ENCODE results near the gene AMOTL2.

The AMOTL2 gene

GRCh38 chr3:134337071-134337482 is 37.2 kb downstream of the AMOTL2 start:
- Histone ChIP-seq H3K27me3 (ENCODE audit: insufficient read depth, low read length) (no peaks in the 10 kb centered on the region; the same call in 1 of the 2 replicates), H3K36me3 (ENCODE audit: insufficient read depth, low read length) (no peaks in the 10 kb centered on the region), H3K4me1 (ENCODE audit: insufficient read depth, low read length, severe bottlenecking) (no peaks in the 10 kb centered on the region), H3K27ac (ENCODE audit: low read depth, low read length, poor library complexity, severe bottlenecking) (no peak overlapping the region), H3K4me3 (ENCODE audit: low read depth, low read length, poor library complexity, severe bottlenecking) (no peak overlapping the region), H3K79me2 (ENCODE audit: insufficient read depth, low read length) (no peaks in the 10 kb centered on the region), H4K20me1 (ENCODE audit: insufficient read depth, low read length) (no peaks in the 10 kb centered on the region), H3K9me2 (ENCODE audit: low read depth, low read length) (no peaks in the 10 kb centered on the region), H3K9me3 (ENCODE audit: low read length) (no peaks in the 10 kb centered on the region), H3K4me2 (ENCODE audit: low read length) (no peak overlapping the region), H2AFZ (ENCODE audit: low read length) (no peak overlapping the region), H3K9ac (ENCODE audit: low read length) (no peak overlapping the region), H3F3A (ENCODE audit: insufficient read depth, low read length) (no peaks in the 10 kb centered on the region)
- TF ChIP-seq CTCF (IDR thresholded peaks at IDR 0.05; ENCODE audit: low read length) = no peak
- no peak for TF ChIP-seq EZH2 (IDR thresholded peaks at IDR 0.05; ENCODE audit: borderline replicate concordance, low read length)

- Histone ChIP-seq H3K79me2 (ENCODE audit: insufficient read depth, low read length) (no peaks in the 10 kb centered on the region), H3K9me2 (ENCODE audit: low read depth, low read length) (no peaks in the 10 kb centered on the region), H2AFZ (ENCODE audit: low read length) (no peak overlapping the region), H3K4me1 (ENCODE audit: insufficient read depth, low read length, severe bottlenecking) (no peaks in the 10 kb centered on the region), H3K9me3 (ENCODE audit: low read length) (no peaks in the 10 kb centered on the region), H4K20me1 (ENCODE audit: insufficient read depth, low read length) (no peaks in the 10 kb centered on the region), H3K27me3 (ENCODE audit: insufficient read depth, low read length) (no peaks in the 10 kb centered on the region; the same call in 1 of the 2 replicates), H3K36me3 (ENCODE audit: insufficient read depth, low read length) (no peaks in the 10 kb centered on the region), H3K9ac (ENCODE audit: low read length) (no peak overlapping the region), H3F3A (ENCODE audit: insufficient read depth, low read length) (no peaks in the 10 kb centered on the region), H3K4me3 (ENCODE audit: low read depth, low read length, poor library complexity, severe bottlenecking) (no peak overlapping the region), H3K4me2 (ENCODE audit: low read length) (no peak overlapping the region), H3K27ac (ENCODE audit: low read depth, low read length, poor library complexity, severe bottlenecking) (no peak overlapping the region)
- TF ChIP-seq CTCF (IDR thresholded peaks at IDR 0.05; ENCODE audit: low read length) (no peak), EZH2 (IDR thresholded peaks at IDR 0.05; ENCODE audit: borderline replicate concordance, low read length) (no peak)
Measured at GRCh38 chr3:134336587-134336986, 37.7 kb downstream of the AMOTL2 start.

GRCh38 chr3:134334901-134335280 is 39.4 kb downstream of the AMOTL2 start:
- Histone ChIP-seq H3K27ac (ENCODE audit: low read depth, low read length, poor library complexity, severe bottlenecking) (no peak overlapping the region), H3K9ac (ENCODE audit: low read length) (no peak overlapping the region), H4K20me1 (ENCODE audit: insufficient read depth, low read length) (no peaks in the 10 kb centered on the region), H3K4me3 (ENCODE audit: low read depth, low read length, poor library complexity, severe bottlenecking) (no peak overlapping the region), H3K27me3 (ENCODE audit: insufficient read depth, low read length) (no peaks in the 10 kb centered on the region; the same call in 1 of the 2 replicates), H3K36me3 (ENCODE audit: insufficient read depth, low read length) (no peaks in the 10 kb centered on the region), H3K4me1 (ENCODE audit: insufficient read depth, low read length, severe bottlenecking) (no peaks in the 10 kb centered on the region), H3K9me2 (ENCODE audit: low read depth, low read length) (no peaks in the 10 kb centered on the region), H3K9me3 (ENCODE audit: low read length) (no peaks in the 10 kb centered on the region), H3F3A (ENCODE audit: insufficient read depth, low read length) (no peaks in the 10 kb centered on the region), H2AFZ (ENCODE audit: low read length) (no peak overlapping the region), H3K4me2 (ENCODE audit: low read length) (no peak overlapping the region), H3K79me2 (ENCODE audit: insufficient read depth, low read length) (no peaks in the 10 kb centered on the region)
- TF ChIP-seq EZH2 (IDR thresholded peaks at IDR 0.05; ENCODE audit: borderline replicate concordance, low read length) (no peak), CTCF (IDR thresholded peaks at IDR 0.05; ENCODE audit: low read length) (no peak)
